Neural cell (in vitro differentiated cells): ENCODE measurements around the gene DCC. TPM values are rescaled to one million over a fixed set of nuclear protein-coding genes. Genes with fewer than 3 reads are reported as not detected.

Experiments
- H2AFZ ChIP-seq: fragments of 200-600, 300-800 bp; sonication (generic), shearing (Covaris generic); 2 replicates; pipeline ENCODE4 v1.6.0; 2014; ENCODE audit warnings: low read depth, mild to moderate bottlenecking, antibody characterized with exemption, low read length, moderate library complexity
- H3F3A ChIP-seq: fragments of 200-600 bp; shearing (Covaris generic); 2 replicates; pipeline ENCODE4 v1.6.1; 2016; ENCODE audit warnings: mild to moderate bottlenecking, moderate library complexity, mixed read lengths, antibody characterized with exemption, low read length; ENCODE audit not compliant: insufficient read depth, poor library complexity, severe bottlenecking
- H3K27ac ChIP-seq: fragments of 200-600, 300-800 bp; sonication (generic), shearing (Covaris generic); 2 replicates; pipeline ENCODE4 v1.5.1; 2014; ENCODE audit warnings: mild to moderate bottlenecking, low read length, moderate library complexity
- H3K27me3 ChIP-seq: fragments of 300-800, 200-600 bp; sonication (generic), shearing (Covaris generic); 2 replicates; pipeline ENCODE4 v1.6.0; 2014; ENCODE audit warnings: mild to moderate bottlenecking, low read depth, low read length, moderate library complexity; ENCODE audit not compliant: insufficient read depth
- H3K36me3 ChIP-seq: fragments of 300-800, 200-600 bp; sonication (generic), shearing (Covaris generic); 2 replicates; pipeline ENCODE4 v1.5.1; 2014; ENCODE audit warnings: mild to moderate bottlenecking, antibody characterized with exemption, low read length, moderate library complexity; ENCODE audit not compliant: insufficient read depth
- H3K4me2 ChIP-seq: fragments of 300-800, 200-600 bp; sonication (generic), shearing (Covaris generic); 2 replicates; pipeline ENCODE4 v1.6.0; 2014; ENCODE audit warnings: mild to moderate bottlenecking, low read length
- H3K4me3 ChIP-seq: fragments of 300-800, 200-600 bp; sonication (generic), shearing (Covaris generic); 2 replicates; pipeline ENCODE4 v1.5.1; 2014; ENCODE audit warnings: mild to moderate bottlenecking, low read length, moderate library complexity
- H3K79me2 ChIP-seq: fragments of 200-600 bp; shearing (Covaris generic); replicated peaks from 2 replicates; pipeline ENCODE4 v1.6.0; 2014; ENCODE audit warnings: mild to moderate bottlenecking, low read length, moderate library complexity; ENCODE audit not compliant: insufficient read depth
- H3K9ac ChIP-seq: fragments of 300-800, 200-600 bp; sonication (generic), shearing (Covaris generic); 2 replicates; pipeline ENCODE4 v1.6.1; 2016; ENCODE audit warnings: mild to moderate bottlenecking, low read length, mixed read lengths
- H3K9me2 ChIP-seq: fragments of 200-600 bp; shearing (Covaris generic); 2 replicates; pipeline ENCODE4 v1.6.1; 2016; ENCODE audit warnings: mild to moderate bottlenecking, low read length, mixed read lengths; ENCODE audit not compliant: insufficient read depth
- H3K9me3 ChIP-seq: fragments of 200-600, 300-800 bp; sonication (generic), shearing (Covaris generic); 2 replicates; pipeline ENCODE4 v1.6.1; 2016; ENCODE audit warnings: mild to moderate bottlenecking, mixed run types, low read length, moderate library complexity, mixed read lengths
- H4K20me1 ChIP-seq: fragments of 200-600 bp; shearing (Covaris generic); 2 replicates; pipeline ENCODE4 v1.6.1; 2016; ENCODE audit warnings: mild to moderate bottlenecking, mixed run types; ENCODE audit not compliant: insufficient read depth
- CTCF ChIP-seq: fragments of 450-650 bp; IDR thresholded peaks from 2 replicates; pipeline ENCODE4 v1.5.1; 2014; ENCODE audit warnings: antibody characterized with exemption, mild to moderate bottlenecking, moderate library complexity; ENCODE audit not compliant: poor library complexity, severe bottlenecking
- EP300 ChIP-seq: fragments of 450-650 bp; conservative IDR thresholded peaks from 2 replicates; pipeline ENCODE4 v1.6.1; 2014; ENCODE audit warnings: antibody characterized with exemption, mild to moderate bottlenecking, moderate library complexity; ENCODE audit not compliant: poor library complexity, severe bottlenecking
- EZH2 ChIP-seq: fragments of 200-600, 300-800 bp; shearing (Covaris generic), sonication (generic); IDR thresholded peaks from 2 replicates; pipeline ENCODE4 v1.6.1; 2014; ENCODE audit warnings: antibody characterized with exemption, low read length, borderline replicate concordance, mild to moderate bottlenecking; ENCODE audit not compliant: insufficient read depth, poor library complexity, severe bottlenecking
- MXI1 ChIP-seq: fragments of 450-650 bp; conservative IDR thresholded peaks from 2 replicates; pipeline ENCODE4 v1.6.1; 2014; ENCODE audit warnings: antibody characterized with exemption, mild to moderate bottlenecking; ENCODE audit not compliant: poor library complexity, severe bottlenecking
- POLR2AphosphoS5 ChIP-seq: IDR thresholded peaks from 2 replicates; pipeline ENCODE4 v1.6.1; 2012
- RAD21 ChIP-seq: fragments of 450-650 bp; conservative IDR thresholded peaks from 2 replicates; pipeline ENCODE4 v1.6.1; 2014; ENCODE audit warnings: antibody characterized with exemption, mild to moderate bottlenecking, moderate library complexity
- REST ChIP-seq: IDR thresholded peaks from 2 replicates; pipeline ENCODE4 v1.6.1; 2012; ENCODE audit warnings: borderline replicate concordance
- SMC3 ChIP-seq: fragments of 450-650 bp; conservative IDR thresholded peaks from 2 replicates; pipeline ENCODE4 v1.6.1; 2014; ENCODE audit warnings: antibody characterized with exemption, mild to moderate bottlenecking, moderate library complexity; ENCODE audit not compliant: poor library complexity
- TAF1 ChIP-seq: IDR thresholded peaks from 2 replicates; pipeline ENCODE4 v1.6.1; 2012; ENCODE audit warnings: low read depth
- polyA plus RNA-seq: library from polyadenylated mRNA; depleted of rRNA; stranded (reverse); fragments of >200 nt; gene quantifications from 2 replicates; pipeline ENCODE4 v1.2.3, GENCODE V29; 2014

The DCC gene
- polyA plus RNA-seq, 1 donor from 2014 or later = 40.7 TPM

GRCh38 chr18:52596748-52597435 is 256.9 kb downstream of the DCC start:
- Histone ChIP-seq H3K9me2 (no peaks in the 10 kb centered on the region), H3K4me2 (no peak overlapping the region), H3K79me2 (peaks cover 7% of the 10 kb centered on the region), H3K36me3 (no peaks in the 10 kb centered on the region), H3K27me3 (no peaks in the 10 kb centered on the region), H3K27ac (no peak overlapping the region), H2AFZ (no peak overlapping the region), H3F3A (no peaks in the 10 kb centered on the region), H4K20me1 (no peaks in the 10 kb centered on the region), H3K9ac (no peak overlapping the region), H3K4me3 (no peak overlapping the region), H3K9me3 (no peaks in the 10 kb centered on the region)
- TF ChIP-seq RAD21 (no peak), POLR2AphosphoS5 (no peak), EP300 (no peak), SMC3 (no peak), MXI1 (no peak), TAF1 (no peak), EZH2 (no peak), REST (no peak), CTCF (no peak)

GRCh38 chr18:52598921-52599320 is 258.9 kb downstream of the DCC start:
- H3K79me2 ChIP-seq = peaks cover 10% of the 10 kb centered on the region
- H3K27me3 ChIP-seq = no peaks in the 10 kb centered on the region
- H3K9me3 ChIP-seq = no peaks in the 10 kb centered on the region
- no peaks in the 10 kb centered on the region for H3K36me3 ChIP-seq
- no peak overlapping the region for H3K4me3 ChIP-seq
- TF ChIP-seq CTCF (no peak), RAD21 (no peak), POLR2AphosphoS5 (no peak), TAF1 (no peak), REST (no peak), EP300 (no peak), MXI1 (no peak), SMC3 (no peak), EZH2 (no peak)
- H3K9ac ChIP-seq = no peak overlapping the region
- H3K4me2 ChIP-seq = no peak overlapping the region
- H3K9me2 ChIP-seq = no peaks in the 10 kb centered on the region
- H2AFZ ChIP-seq = no peak overlapping the region
- no peaks in the 10 kb centered on the region for H3F3A ChIP-seq
- H3K27ac ChIP-seq = no peak overlapping the region
- no peaks in the 10 kb centered on the region for H4K20me1 ChIP-seq
